Upper lobe of left lung (tissue), 4 donors: ENCODE data around the gene FOXP1.

Experiments
- EP300 ChIP-seq, 4 donors: sonication (generic); formaldehyde crosslinking; IDR thresholded peaks; one replicate each; pipeline ENCODE4 v1.5.1; 2017; ENCODE audit warnings: antibody characterized with exemption in 4 of 4, control low read depth in 2 of 4
- POLR2A ChIP-seq, 4 donors: fragments of 450-650 bp; IDR thresholded peaks; one replicate each; pipeline ENCODE4 v1.5.1; 2016 to 2017; ENCODE audit warnings: antibody characterized with exemption in 4 of 4, mild to moderate bottlenecking in 2 of 4
- POLR2AphosphoS5 ChIP-seq, 2 donors: sonication (generic); formaldehyde crosslinking; IDR thresholded peaks; one replicate each; pipeline ENCODE4 v1.5.1; 2017; ENCODE audit warnings: antibody characterized with exemption in 2 of 2
- TF ChIP-seq, protein P1 (sequence below), 6 experiments: fragments of 450-650 bp in 4 of 6; fragments of 200-600 bp in 2 of 6; sonication (generic) in 2 of 6; IDR thresholded peaks; one replicate each; pipeline ENCODE4 v1.5.1; 2016 to 2019; ENCODE audit warnings: antibody characterized with exemption in 6 of 6

DNA sequence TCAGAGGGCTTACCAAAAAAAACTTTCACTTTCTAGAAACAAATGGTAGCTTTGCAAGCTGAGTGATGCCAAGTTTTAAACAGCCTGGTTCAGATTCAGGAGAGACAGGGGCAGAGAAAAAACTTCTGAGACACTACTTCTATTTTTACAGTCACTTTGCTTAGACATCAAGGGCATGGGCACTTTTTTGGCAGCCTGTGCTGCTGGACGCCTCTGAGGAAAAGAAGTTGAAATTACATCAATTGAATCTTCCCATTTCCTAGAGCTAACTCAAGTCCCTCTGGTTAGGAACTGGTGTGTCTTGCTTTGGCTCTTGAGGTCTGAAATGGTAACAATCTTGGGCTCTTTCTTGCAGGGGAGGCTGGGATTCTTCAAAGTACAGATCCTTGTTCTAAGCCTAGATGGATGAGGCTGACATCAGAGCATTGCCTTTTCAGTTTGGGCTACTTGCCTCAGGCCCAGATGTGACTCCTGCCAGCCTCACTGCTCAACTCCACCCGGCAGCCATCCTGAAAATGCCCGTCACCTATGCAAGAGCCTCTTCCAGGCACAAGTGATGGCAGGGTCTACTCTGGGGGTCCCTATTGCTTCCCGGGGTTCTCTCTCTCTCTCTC, 357.5 kb downstream of the FOXP1 start:
- TF ChIP-seq, protein P1, sequence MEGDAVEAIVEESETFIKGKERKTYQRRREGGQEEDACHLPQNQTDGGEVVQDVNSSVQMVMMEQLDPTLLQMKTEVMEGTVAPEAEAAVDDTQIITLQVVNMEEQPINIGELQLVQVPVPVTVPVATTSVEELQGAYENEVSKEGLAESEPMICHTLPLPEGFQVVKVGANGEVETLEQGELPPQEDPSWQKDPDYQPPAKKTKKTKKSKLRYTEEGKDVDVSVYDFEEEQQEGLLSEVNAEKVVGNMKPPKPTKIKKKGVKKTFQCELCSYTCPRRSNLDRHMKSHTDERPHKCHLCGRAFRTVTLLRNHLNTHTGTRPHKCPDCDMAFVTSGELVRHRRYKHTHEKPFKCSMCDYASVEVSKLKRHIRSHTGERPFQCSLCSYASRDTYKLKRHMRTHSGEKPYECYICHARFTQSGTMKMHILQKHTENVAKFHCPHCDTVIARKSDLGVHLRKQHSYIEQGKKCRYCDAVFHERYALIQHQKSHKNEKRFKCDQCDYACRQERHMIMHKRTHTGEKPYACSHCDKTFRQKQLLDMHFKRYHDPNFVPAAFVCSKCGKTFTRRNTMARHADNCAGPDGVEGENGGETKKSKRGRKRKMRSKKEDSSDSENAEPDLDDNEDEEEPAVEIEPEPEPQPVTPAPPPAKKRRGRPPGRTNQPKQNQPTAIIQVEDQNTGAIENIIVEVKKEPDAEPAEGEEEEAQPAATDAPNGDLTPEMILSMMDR (IDR thresholded peaks at IDR 0.05): no peak
- TF ChIP-seq POLR2AphosphoS5 (IDR thresholded peaks at IDR 0.05) (no peak), EP300 (IDR thresholded peaks at IDR 0.05) (no peak), POLR2A (IDR thresholded peaks at IDR 0.05) (no peak)
